Measurements from ENCODE around the gene CARMIL1.

CARMIL1 gene

DNA sequence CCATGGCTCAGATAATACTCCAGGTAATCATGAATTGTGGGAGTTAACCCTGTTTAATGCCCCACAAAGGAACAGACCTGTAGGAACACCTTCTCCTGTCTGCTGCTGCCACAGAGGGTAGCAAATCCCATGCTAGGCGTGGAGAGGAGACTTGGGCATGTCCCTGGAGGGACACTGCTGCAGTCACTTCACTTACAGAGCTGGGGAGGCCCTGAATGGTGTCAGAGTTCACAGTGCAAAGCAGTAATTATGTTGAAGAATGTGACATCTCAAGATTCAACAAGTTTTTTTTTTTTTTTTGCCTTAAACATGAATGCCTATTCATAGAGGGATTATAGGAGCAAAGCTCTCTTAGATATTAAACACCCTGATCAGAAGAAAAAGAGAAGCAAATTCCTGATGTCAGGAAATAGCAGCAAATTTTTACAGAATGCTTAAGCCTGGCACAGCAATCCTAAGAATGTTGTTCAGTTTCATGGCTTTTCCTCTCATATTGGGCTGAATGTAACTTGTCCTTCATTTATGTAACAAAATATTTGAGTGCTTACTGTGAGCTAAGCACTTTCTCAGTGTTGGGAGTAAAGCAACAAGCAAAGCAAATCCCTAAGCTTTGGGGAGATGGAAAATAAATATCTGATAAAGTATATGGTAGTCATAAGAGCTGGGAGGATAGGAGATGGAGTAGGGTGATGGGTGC lies 45.0 kb downstream of the CARMIL1 start:
- H3K4me1 ChIP-seq (ENCODE audit: control insufficient read depth, insufficient read depth, low read length): no peaks in the 10 kb centered on the region
- no peak overlapping the region for H3K4me3 ChIP-seq (ENCODE audit: low read length in 2 of 2)
- no peak overlapping the region for H3K9ac ChIP-seq (ENCODE audit: low read length in 2 of 2)
- H3K9me3 ChIP-seq (ENCODE audit: control insufficient read depth in 2 of 2, low read length in 2 of 2): no peaks in the 10 kb centered on the region
- no peaks in the 10 kb centered on the region for H3K27me3 ChIP-seq (ENCODE audit: control insufficient read depth in 1 of 2, insufficient read depth in 2 of 2, low read length in 2 of 2)
- H3K36me3 ChIP-seq (ENCODE audit: control insufficient read depth in 2 of 2, insufficient read depth in 2 of 2, low read length in 2 of 2): no peaks in the 10 kb centered on the region
- no peak overlapping the region for H3K27ac ChIP-seq (ENCODE audit: low read length)

- H3K9ac ChIP-seq (ENCODE audit: low read length in 2 of 2): no peak overlapping the region
- H3K27me3 ChIP-seq (ENCODE audit: control insufficient read depth in 1 of 2, insufficient read depth in 2 of 2, low read length in 2 of 2): no peaks in the 10 kb centered on the region
- H3K4me3 ChIP-seq (ENCODE audit: low read length in 2 of 2): no peak overlapping the region
- H3K4me1 ChIP-seq (ENCODE audit: control insufficient read depth, insufficient read depth, low read length): no peaks in the 10 kb centered on the region
- no peaks in the 10 kb centered on the region for H3K36me3 ChIP-seq (ENCODE audit: control insufficient read depth in 2 of 2, insufficient read depth in 2 of 2, low read length in 2 of 2)
- no peaks in the 10 kb centered on the region for H3K9me3 ChIP-seq (ENCODE audit: control insufficient read depth in 2 of 2, low read length in 2 of 2)
- no peak overlapping the region for H3K27ac ChIP-seq (ENCODE audit: low read length)
These were observed 47.0 kb downstream of the CARMIL1 start for GRCh38 chr6:25326126-25326525.

- Histone ChIP-seq H3K9ac (ENCODE audit: low read length in 2 of 2) (no peak overlapping the region), H3K4me1 (ENCODE audit: control insufficient read depth, insufficient read depth, low read length) (no peaks in the 10 kb centered on the region), H3K36me3 (ENCODE audit: control insufficient read depth in 2 of 2, insufficient read depth in 2 of 2, low read length in 2 of 2) (no peaks in the 10 kb centered on the region), H3K27me3 (ENCODE audit: control insufficient read depth in 1 of 2, insufficient read depth in 2 of 2, low read length in 2 of 2) (no peaks in the 10 kb centered on the region), H3K27ac (ENCODE audit: low read length) (no peak overlapping the region), H3K4me3 (ENCODE audit: low read length in 2 of 2) (no peak overlapping the region), H3K9me3 (ENCODE audit: control insufficient read depth in 2 of 2, low read length in 2 of 2) (no peaks in the 10 kb centered on the region)
These were observed 47.8 kb downstream of the CARMIL1 start for GRCh38 chr6:25326960-25327359.

- H3K9ac ChIP-seq (ENCODE audit: low read length in 2 of 2): no peak overlapping the region
- no peak overlapping the region for H3K4me3 ChIP-seq (ENCODE audit: low read length in 2 of 2)
- H3K27me3 ChIP-seq (ENCODE audit: control insufficient read depth in 1 of 2, insufficient read depth in 2 of 2, low read length in 2 of 2): no peaks in the 10 kb centered on the region
- no peak overlapping the region for H3K27ac ChIP-seq (ENCODE audit: low read length)
- H3K9me3 ChIP-seq (ENCODE audit: control insufficient read depth in 2 of 2, low read length in 2 of 2): no peaks in the 10 kb centered on the region
- no peaks in the 10 kb centered on the region for H3K36me3 ChIP-seq (ENCODE audit: control insufficient read depth in 2 of 2, insufficient read depth in 2 of 2, low read length in 2 of 2)
- H3K4me1 ChIP-seq (ENCODE audit: control insufficient read depth, insufficient read depth, low read length): no peaks in the 10 kb centered on the region
These were observed 48.3 kb downstream of the CARMIL1 start for GRCh38 chr6:25327432-25327831.

- no peak overlapping the region for H3K27ac ChIP-seq (ENCODE audit: low read length)
- H3K27me3 ChIP-seq (ENCODE audit: control insufficient read depth in 1 of 2, insufficient read depth in 2 of 2, low read length in 2 of 2): no peaks in the 10 kb centered on the region
- no peaks in the 10 kb centered on the region for H3K36me3 ChIP-seq (ENCODE audit: control insufficient read depth in 2 of 2, insufficient read depth in 2 of 2, low read length in 2 of 2)
- H3K4me3 ChIP-seq (ENCODE audit: low read length in 2 of 2): no peak overlapping the region
- H3K4me1 ChIP-seq (ENCODE audit: control insufficient read depth, insufficient read depth, low read length): no peaks in the 10 kb centered on the region
- H3K9me3 ChIP-seq (ENCODE audit: control insufficient read depth in 2 of 2, low read length in 2 of 2): no peaks in the 10 kb centered on the region
- no peak overlapping the region for H3K9ac ChIP-seq (ENCODE audit: low read length in 2 of 2)
These were observed 50.1 kb downstream of the CARMIL1 start for GRCh38 chr6:25329161-25329817.

- no peaks in the 10 kb centered on the region for H3K36me3 ChIP-seq (ENCODE audit: control insufficient read depth in 2 of 2, insufficient read depth in 2 of 2, low read length in 2 of 2)
- no peak overlapping the region for H3K4me3 ChIP-seq (ENCODE audit: low read length in 2 of 2)
- no peaks in the 10 kb centered on the region for H3K4me1 ChIP-seq (ENCODE audit: control insufficient read depth, insufficient read depth, low read length)
- no peak overlapping the region for H3K27ac ChIP-seq (ENCODE audit: low read length)
- H3K9me3 ChIP-seq (ENCODE audit: control insufficient read depth in 2 of 2, low read length in 2 of 2): no peaks in the 10 kb centered on the region
- no peaks in the 10 kb centered on the region for H3K27me3 ChIP-seq (ENCODE audit: control insufficient read depth in 1 of 2, insufficient read depth in 2 of 2, low read length in 2 of 2)
- no peak overlapping the region for H3K9ac ChIP-seq (ENCODE audit: low read length in 2 of 2)
These were observed 50.8 kb downstream of the CARMIL1 start for GRCh38 chr6:25329982-25330381.

DNA sequence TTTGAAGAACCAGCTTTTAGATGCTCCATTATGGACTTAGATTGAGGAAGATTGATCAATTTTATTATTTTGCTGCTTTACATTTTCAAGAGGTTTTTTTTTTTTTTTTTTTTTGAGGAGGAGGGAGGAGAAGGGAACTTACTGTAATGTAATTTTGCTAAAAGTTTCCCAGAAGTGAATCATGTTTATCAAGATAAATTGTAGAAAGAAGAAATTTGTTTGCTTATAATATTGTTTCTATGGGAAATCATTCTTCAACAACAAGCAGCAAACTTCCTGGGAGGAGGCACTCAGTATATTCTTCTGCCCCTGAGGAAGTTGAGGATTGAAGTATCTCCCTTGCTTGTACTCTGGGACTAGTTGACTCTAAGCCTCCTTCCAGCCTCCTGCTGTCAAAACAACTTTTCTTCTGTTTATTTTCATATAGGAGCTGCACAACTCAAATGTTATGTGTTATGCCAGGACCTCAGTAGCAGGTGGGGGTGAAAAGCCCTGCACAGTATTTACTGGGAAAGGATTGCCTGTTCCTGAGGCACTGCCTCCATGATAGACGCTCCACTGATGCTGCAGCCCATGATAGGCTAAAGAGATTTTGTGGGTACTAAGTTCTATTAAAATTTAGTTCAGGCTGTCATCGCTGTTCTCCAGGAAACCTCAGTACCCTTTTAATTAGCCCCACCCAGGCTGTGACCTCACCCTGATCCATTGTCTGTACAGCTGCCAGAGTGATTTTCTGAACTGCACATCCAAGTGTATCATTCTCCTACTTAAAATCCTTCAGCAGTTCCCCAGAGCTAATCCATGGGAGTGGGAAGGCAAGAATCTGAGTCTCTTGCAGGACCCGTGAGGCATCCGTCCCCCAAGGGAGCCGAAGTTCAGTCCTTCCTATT lies 51.9 kb downstream of the CARMIL1 start:
- Histone ChIP-seq H3K36me3 (ENCODE audit: control insufficient read depth in 2 of 2, insufficient read depth in 2 of 2, low read length in 2 of 2) (no peaks in the 10 kb centered on the region), H3K9ac (ENCODE audit: low read length in 2 of 2) (no peak overlapping the region), H3K4me3 (ENCODE audit: low read length in 2 of 2) (no peak overlapping the region), H3K27ac (ENCODE audit: low read length) (no peak overlapping the region), H3K4me1 (ENCODE audit: control insufficient read depth, insufficient read depth, low read length) (no peaks in the 10 kb centered on the region), H3K9me3 (ENCODE audit: control insufficient read depth in 2 of 2, low read length in 2 of 2) (no peaks in the 10 kb centered on the region), H3K27me3 (ENCODE audit: control insufficient read depth in 1 of 2, insufficient read depth in 2 of 2, low read length in 2 of 2) (no peaks in the 10 kb centered on the region)

DNA sequence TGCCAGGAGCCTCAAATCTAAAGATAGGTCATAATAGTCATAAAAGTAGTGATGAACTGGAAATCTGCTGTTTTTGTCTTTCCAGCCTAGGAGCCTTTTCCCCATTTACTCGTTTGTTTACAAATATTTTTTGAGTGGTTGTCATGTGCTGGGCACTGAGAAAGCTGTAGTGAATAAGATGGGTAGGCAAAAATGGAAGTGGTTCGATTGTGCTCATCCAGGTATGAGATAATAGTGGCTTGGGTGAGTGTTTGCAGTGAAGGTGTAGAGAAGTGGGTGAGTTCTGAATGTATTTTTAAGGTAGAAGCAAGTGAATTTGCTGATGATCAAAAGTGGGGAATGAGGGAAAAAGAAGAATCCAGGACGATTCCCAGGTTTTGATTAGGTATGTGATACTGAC lies 53.0 kb downstream of the CARMIL1 start:
- Histone ChIP-seq H3K4me3 (ENCODE audit: low read length in 2 of 2) (no peak overlapping the region), H3K9me3 (ENCODE audit: control insufficient read depth in 2 of 2, low read length in 2 of 2) (no peaks in the 10 kb centered on the region), H3K36me3 (ENCODE audit: control insufficient read depth in 2 of 2, insufficient read depth in 2 of 2, low read length in 2 of 2) (no peaks in the 10 kb centered on the region), H3K9ac (ENCODE audit: low read length in 2 of 2) (no peak overlapping the region), H3K4me1 (ENCODE audit: control insufficient read depth, insufficient read depth, low read length) (no peaks in the 10 kb centered on the region), H3K27me3 (ENCODE audit: control insufficient read depth in 1 of 2, insufficient read depth in 2 of 2, low read length in 2 of 2) (no peaks in the 10 kb centered on the region), H3K27ac (ENCODE audit: low read length) (no peak overlapping the region)

- Histone ChIP-seq H3K4me1 (ENCODE audit: control insufficient read depth, insufficient read depth, low read length) (no peaks in the 10 kb centered on the region), H3K9ac (ENCODE audit: low read length in 2 of 2) (no peak overlapping the region), H3K27ac (ENCODE audit: low read length) (no peak overlapping the region), H3K9me3 (ENCODE audit: control insufficient read depth in 2 of 2, low read length in 2 of 2) (no peaks in the 10 kb centered on the region), H3K36me3 (ENCODE audit: control insufficient read depth in 2 of 2, insufficient read depth in 2 of 2, low read length in 2 of 2) (no peaks in the 10 kb centered on the region), H3K27me3 (ENCODE audit: control insufficient read depth in 1 of 2, insufficient read depth in 2 of 2, low read length in 2 of 2) (no peaks in the 10 kb centered on the region), H3K4me3 (ENCODE audit: low read length in 2 of 2) (no peak overlapping the region)
These were observed 53.5 kb downstream of the CARMIL1 start for GRCh38 chr6:25332655-25333071.

GRCh38 chr6:25333471-25333870 lies 54.3 kb downstream of the CARMIL1 start:
- H3K36me3 ChIP-seq (ENCODE audit: control insufficient read depth in 2 of 2, insufficient read depth in 2 of 2, low read length in 2 of 2): no peaks in the 10 kb centered on the region
- no peak overlapping the region for H3K9ac ChIP-seq (ENCODE audit: low read length in 2 of 2)
- no peak overlapping the region for H3K27ac ChIP-seq (ENCODE audit: low read length)
- H3K4me1 ChIP-seq (ENCODE audit: control insufficient read depth, insufficient read depth, low read length): no peaks in the 10 kb centered on the region
- no peak overlapping the region for H3K4me3 ChIP-seq (ENCODE audit: low read length in 2 of 2)
- no peaks in the 10 kb centered on the region for H3K27me3 ChIP-seq (ENCODE audit: control insufficient read depth in 1 of 2, insufficient read depth in 2 of 2, low read length in 2 of 2)
- H3K9me3 ChIP-seq (ENCODE audit: control insufficient read depth in 2 of 2, low read length in 2 of 2): no peaks in the 10 kb centered on the region
